SH-SY5Y (cell line): Measurements from ENCODE around the gene MGA.

Source experiments
- GATA2 ChIP-seq: IDR thresholded peaks from 2 replicates; pipeline ENCODE4 v1.6.1; 2011; ENCODE audit warnings: mild to moderate bottlenecking, low read depth, low read length
- GATA3 ChIP-seq: IDR thresholded peaks from 2 replicates; pipeline ENCODE4 v1.6.1; 2011; ENCODE audit warnings: low read depth, mild to moderate bottlenecking, low read length, moderate library complexity

The MGA gene

GRCh38 chr15:41683955-41684354 lies 23.8 kb downstream of the MGA start:
- no peak for TF ChIP-seq GATA2
- no peak for TF ChIP-seq GATA3

- TF ChIP-seq GATA2 (no peak), GATA3 (0 out of 2 replicates have a peak, but pooled peaks have one; percentile 16)
Measured at GRCh38 chr15:41688671-41689070, 28.5 kb downstream of the MGA start.

GRCh38 chr15:41689083-41689482 lies 28.9 kb downstream of the MGA start:
- TF ChIP-seq GATA3 (no peak), GATA2 (no peak)

GRCh38 chr15:41689834-41690233 lies 29.6 kb downstream of the MGA start:
- TF ChIP-seq GATA3 (no peak), GATA2 (no peak)

GRCh38 chr15:41690636-41691035 lies 30.4 kb downstream of the MGA start:
- TF ChIP-seq GATA3: no peak
- no peak for TF ChIP-seq GATA2

- TF ChIP-seq GATA3 (no peak), GATA2 (no peak)
Measured at GRCh38 chr15:41691471-41691870, 31.3 kb downstream of the MGA start.

GRCh38 chr15:41692049-41692448 lies 31.8 kb downstream of the MGA start:
- no peak for TF ChIP-seq GATA3
- no peak for TF ChIP-seq GATA2

- TF ChIP-seq GATA3: no peak
- TF ChIP-seq GATA2: no peak
Measured at GRCh38 chr15:41693757-41694156, 33.6 kb downstream of the MGA start.

- TF ChIP-seq GATA3 (no peak), GATA2 (no peak)
Measured at GRCh38 chr15:41695750-41696436, 35.7 kb downstream of the MGA start.

GRCh38 chr15:41698779-41699178 lies 38.6 kb downstream of the MGA start:
- TF ChIP-seq GATA2: no peak
- TF ChIP-seq GATA3: no peak

GRCh38 chr15:41703120-41703519 lies 42.9 kb downstream of the MGA start:
- TF ChIP-seq GATA2 (no peak), GATA3 (no peak)

GRCh38 chr15:41713047-41713446 lies 52.8 kb downstream of the MGA start:
- no peak for TF ChIP-seq GATA2

- no peak for TF ChIP-seq GATA2
- no peak for TF ChIP-seq GATA3
Measured at GRCh38 chr15:41714291-41714690, 54.1 kb downstream of the MGA start.

GRCh38 chr15:41716864-41717263 lies 56.7 kb downstream of the MGA start:
- TF ChIP-seq GATA2 (no peak), GATA3 (no peak)

GRCh38 chr15:41727143-41727542 lies 66.9 kb downstream of the MGA start:
- TF ChIP-seq GATA2: no peak
- no peak for TF ChIP-seq GATA3

GRCh38 chr15:41730543-41730942 lies 70.3 kb downstream of the MGA start:
- no peak for TF ChIP-seq GATA3
- TF ChIP-seq GATA2: no peak
